Smooth muscle cell (in vitro differentiated cells): ENCODE results near the gene QARS1. TPM values are rescaled to one million over a fixed set of nuclear protein-coding genes. Genes with fewer than 3 reads are reported as not detected.
A peak's percentile ranks its signal among the peaks of the same experiment; 100 is the strongest.

ENCODE experiments used
- DNase-seq: peaks from one replicate; lab custom pipeline; 2025; ENCODE audit not compliant: unreplicated experiment; lab: John Stamatoyannopoulos, UW
- H2AFZ ChIP-seq: fragments of 200-600 bp; sonication (generic); 2 replicates; pipeline ENCODE4 v1.6.0; 2016; ENCODE audit warnings: antibody characterized with exemption, low read depth, mild to moderate bottlenecking
- H3F3A ChIP-seq: fragments of 200-600 bp; sonication (generic); 2 replicates; pipeline ENCODE4 v1.6.0; 2017; ENCODE audit warnings: antibody characterized with exemption, low read depth
- H3K27ac ChIP-seq: fragments of 200-600 bp; sonication (generic); 2 replicates; pipeline ENCODE4 v1.5.1; 2016; ENCODE audit warnings: low read depth, mild to moderate bottlenecking
- H3K27me3 ChIP-seq: fragments of 200-600 bp; sonication (generic); 2 replicates; pipeline ENCODE4 v1.6.1; 2016; ENCODE audit warnings: low read depth, mild to moderate bottlenecking
- H3K36me3 ChIP-seq: fragments of 200-600 bp; sonication (generic); 2 replicates; pipeline ENCODE4 v1.5.1; 2016; ENCODE audit warnings: low read depth
- H3K4me1 ChIP-seq: fragments of 200-600 bp; sonication (generic); 2 replicates; pipeline ENCODE4 v1.5.1; 2016; ENCODE audit warnings: low read depth
- H3K4me2 ChIP-seq: fragments of 200-600 bp; sonication (generic); 2 replicates; pipeline ENCODE4 v1.6.0; 2016; ENCODE audit warnings: mild to moderate bottlenecking
- H3K4me3 ChIP-seq: fragments of 200-600 bp; sonication (generic); 2 replicates; pipeline ENCODE4 v1.5.1; 2016; ENCODE audit warnings: mild to moderate bottlenecking
- H3K79me2 ChIP-seq: fragments of 200-600 bp; sonication (generic); 2 replicates; pipeline ENCODE4 v1.6.0; 2016; ENCODE audit warnings: low read depth, mild to moderate bottlenecking
- H3K9ac ChIP-seq: fragments of 200-600 bp; sonication (generic); 2 replicates; pipeline ENCODE4 v1.6.0; 2016; ENCODE audit warnings: low read depth
- H3K9me3 ChIP-seq: fragments of 200-600 bp; sonication (generic); replicated peaks from 2 replicates; pipeline ENCODE4 v1.5.1; 2016; ENCODE audit warnings: low read depth
- H4K20me1 ChIP-seq: fragments of 200-600 bp; sonication (generic); 2 replicates; pipeline ENCODE4 v1.6.0; 2016; ENCODE audit warnings: low read depth
- WGBS: methylation state at CpG from one replicate; pipeline ENCODE4 v1.1.7; 2016; ENCODE audit warnings: low lambda C conversion rate; 5-methylcytosine and 5-hydroxymethylcytosine counted together
- polyA plus RNA-seq: library from polyadenylated mRNA; unstranded; fragments of >200 nt; fragmentation: Nextera tagmentation; extraction: Ambion mirVana; gene quantifications from 2 replicates; pipeline ENCODE4 v1.2.1, GENCODE V29; 2016
- total RNA-seq: library from RNA; depleted of rRNA; stranded (reverse); fragments of >200 nt; gene quantifications from 2 replicates; pipeline ENCODE4 v1.2.3, GENCODE V29; 2014
- TF ChIP-seq, protein P1 (sequence below): fragments of 200-600 bp; sonication (generic); IDR thresholded peaks from 2 replicates; pipeline ENCODE4 v1.5.1; 2017; ENCODE audit warnings: borderline replicate concordance, mild to moderate bottlenecking, antibody characterized with exemption; ENCODE audit not compliant: insufficient read depth, poor library complexity, severe bottlenecking

The QARS1 gene
- total and polyA plus RNA-seq, 2 experiments from 2014 or later, result 114 to 135 TPM

GRCh38 chr3:49148159-49148558 is 43.6 kb upstream of the QARS1 start:
- 73% methylated on average over 5 of the region's 5 CpGs for WGBS

DNA sequence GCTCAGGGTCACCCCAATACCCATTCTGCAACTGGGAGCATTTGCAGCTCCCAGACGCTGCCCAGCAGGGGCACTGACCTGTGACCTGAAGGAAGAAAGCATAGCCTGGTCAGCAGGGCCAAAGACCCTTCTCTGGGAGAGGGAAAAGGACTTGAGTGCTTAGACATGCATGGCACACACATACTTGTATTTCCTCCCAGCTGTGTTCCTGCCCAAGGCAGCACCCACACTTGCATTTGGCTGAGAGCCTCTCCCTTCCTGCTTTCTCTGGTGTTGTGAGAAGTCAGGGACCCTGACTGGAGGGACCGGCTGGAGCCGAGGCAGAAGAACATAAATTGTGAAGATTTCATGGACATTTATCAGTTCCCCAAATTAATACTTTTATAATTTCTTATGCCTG is 35.5 kb upstream of the QARS1 start:
- Histone ChIP-seq H3K79me2 (no peaks in the 10 kb centered on the region), H3K27me3 (no peaks in the 10 kb centered on the region), H4K20me1 (no peaks in the 10 kb centered on the region), H3K27ac (no peak overlapping the region), H3K36me3 (no peaks in the 10 kb centered on the region), H3K4me2 (no peak overlapping the region), H3F3A (no peaks in the 10 kb centered on the region), H3K9ac (no peak overlapping the region), H3K9me3 (no peaks in the 10 kb centered on the region), H3K4me3 (no peak overlapping the region), H3K4me1 (no peaks in the 10 kb centered on the region), H2AFZ (no peak overlapping the region)
- TF ChIP-seq, protein P1, sequence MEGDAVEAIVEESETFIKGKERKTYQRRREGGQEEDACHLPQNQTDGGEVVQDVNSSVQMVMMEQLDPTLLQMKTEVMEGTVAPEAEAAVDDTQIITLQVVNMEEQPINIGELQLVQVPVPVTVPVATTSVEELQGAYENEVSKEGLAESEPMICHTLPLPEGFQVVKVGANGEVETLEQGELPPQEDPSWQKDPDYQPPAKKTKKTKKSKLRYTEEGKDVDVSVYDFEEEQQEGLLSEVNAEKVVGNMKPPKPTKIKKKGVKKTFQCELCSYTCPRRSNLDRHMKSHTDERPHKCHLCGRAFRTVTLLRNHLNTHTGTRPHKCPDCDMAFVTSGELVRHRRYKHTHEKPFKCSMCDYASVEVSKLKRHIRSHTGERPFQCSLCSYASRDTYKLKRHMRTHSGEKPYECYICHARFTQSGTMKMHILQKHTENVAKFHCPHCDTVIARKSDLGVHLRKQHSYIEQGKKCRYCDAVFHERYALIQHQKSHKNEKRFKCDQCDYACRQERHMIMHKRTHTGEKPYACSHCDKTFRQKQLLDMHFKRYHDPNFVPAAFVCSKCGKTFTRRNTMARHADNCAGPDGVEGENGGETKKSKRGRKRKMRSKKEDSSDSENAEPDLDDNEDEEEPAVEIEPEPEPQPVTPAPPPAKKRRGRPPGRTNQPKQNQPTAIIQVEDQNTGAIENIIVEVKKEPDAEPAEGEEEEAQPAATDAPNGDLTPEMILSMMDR, result no peak
- no peak for DNase-seq
- WGBS, result 88% methylated on average over 3 of the region's 3 CpGs

More at GRCh38 chr3:49148159-49148558, 43.6 kb upstream of the QARS1 start:
- Histone ChIP-seq H3K27me3 (no peaks in the 10 kb centered on the region), H3K9ac (no peak overlapping the region), H4K20me1 (no peaks in the 10 kb centered on the region), H2AFZ (no peak overlapping the region), H3K4me1 (no peaks in the 10 kb centered on the region), H3F3A (no peaks in the 10 kb centered on the region), H3K4me2 (no peak overlapping the region), H3K4me3 (no peak overlapping the region), H3K36me3 (no peaks in the 10 kb centered on the region), H3K27ac (no peak overlapping the region), H3K9me3 (no peaks in the 10 kb centered on the region), H3K79me2 (no peaks in the 10 kb centered on the region)
- TF ChIP-seq, protein P1, result no peak
- no peak for DNase-seq

DNA sequence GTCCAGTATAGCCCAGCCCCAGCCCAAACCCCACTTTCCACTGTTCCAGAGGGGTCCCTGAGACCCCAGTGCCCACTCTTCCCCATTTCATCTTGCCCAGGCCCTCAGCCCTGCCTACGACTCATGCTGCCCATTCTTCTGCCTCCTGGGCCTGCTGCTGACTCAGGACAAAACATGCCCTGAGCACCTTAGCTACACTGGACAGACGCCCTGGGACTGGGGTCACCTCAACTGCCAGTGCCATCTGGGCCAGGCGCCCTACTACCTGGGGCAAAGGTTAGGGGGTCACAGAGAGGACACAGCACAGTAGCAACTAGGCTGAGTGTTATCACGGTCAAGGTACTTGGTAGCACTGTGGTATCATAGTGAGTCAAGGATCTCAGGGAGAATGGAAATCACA is 30.9 kb upstream of the QARS1 start:
- H3K27me3 ChIP-seq, result no peaks in the 10 kb centered on the region
- DNase-seq, result no peak
- no peaks in the 10 kb centered on the region for H3K9me3 ChIP-seq
- peaks cover 14% of the 10 kb centered on the region for H3K4me1 ChIP-seq
- H3K4me3 ChIP-seq, result no peak overlapping the region
- H3K27ac ChIP-seq, result no peak overlapping the region
- no peak overlapping the region for H3K4me2 ChIP-seq
- TF ChIP-seq, protein P1, result no peak
- H4K20me1 ChIP-seq, result peaks cover 2% of the 10 kb centered on the region
- WGBS, result 90% methylated on average over 4 of the region's 4 CpGs
- no peaks in the 10 kb centered on the region for H3F3A ChIP-seq
- H2AFZ ChIP-seq, result no peak overlapping the region
- H3K36me3 ChIP-seq, result no peaks in the 10 kb centered on the region
- peaks cover 22% of the 10 kb centered on the region for H3K79me2 ChIP-seq
- H3K9ac ChIP-seq, result no peak overlapping the region

DNA sequence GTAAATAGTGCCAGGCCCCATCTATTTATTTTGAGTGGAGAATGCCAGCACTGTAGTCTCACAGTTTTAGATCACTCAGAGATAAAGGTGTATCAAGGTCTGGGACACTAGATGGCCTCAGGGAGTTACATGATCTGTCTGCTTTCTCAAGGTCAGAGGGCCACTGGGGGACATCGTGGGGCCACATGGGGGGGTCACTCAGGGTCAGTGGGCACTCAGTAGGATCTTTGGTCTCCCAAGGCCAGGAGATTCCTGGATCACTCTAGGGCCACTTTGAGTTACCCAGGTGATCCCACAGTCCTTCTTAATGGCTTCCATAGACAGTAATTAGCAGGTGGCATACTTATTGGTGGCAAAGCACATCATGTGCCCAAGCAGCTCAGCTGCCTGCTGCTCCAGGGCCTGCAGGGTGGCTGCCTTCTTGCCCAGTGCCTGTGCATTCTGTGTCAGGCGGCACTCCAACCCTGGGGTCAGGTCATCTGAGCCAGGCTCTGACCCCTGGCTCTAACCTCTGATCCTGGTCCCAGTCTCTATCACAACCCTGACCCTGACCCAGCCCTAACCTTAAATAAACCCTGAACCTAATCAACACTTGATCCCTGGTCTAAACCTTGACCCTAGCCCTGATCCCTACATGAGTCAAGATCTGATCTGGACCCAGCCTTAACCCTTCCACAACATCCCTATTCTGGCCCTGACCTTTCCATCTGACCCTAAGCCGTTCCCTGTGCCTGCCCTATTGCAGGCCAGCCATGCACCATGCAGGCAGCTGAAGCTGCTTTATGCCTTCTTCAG is 30.1 kb upstream of the QARS1 start:
- WGBS, result 86% methylated on average over 3 of the region's 3 CpGs
- Histone ChIP-seq H3K4me1 (peaks cover 14% of the 10 kb centered on the region), H3K36me3 (no peaks in the 10 kb centered on the region), H4K20me1 (peaks cover 4% of the 10 kb centered on the region), H3K9me3 (no peaks in the 10 kb centered on the region), H3F3A (no peaks in the 10 kb centered on the region), H3K9ac (no peak overlapping the region), H3K4me2 (peak overlapping the region; percentile 97), H3K27ac (no peak overlapping the region), H2AFZ (no peak overlapping the region), H3K27me3 (no peaks in the 10 kb centered on the region), H3K4me3 (peak overlapping the region; percentile 86), H3K79me2 (peaks cover 30% of the 10 kb centered on the region)
- DNase-seq, result no peak
- TF ChIP-seq, protein P1, result no peak
